Activated T-helper 1 cell treated with anti-CD3 and anti-CD28 coated beads, Interleukin-12 subunit alpha, Interleukin-12 subunit beta, Interleukin-2, Interleukin-4 antibody, amounts not matched to agents 30 ng/mL and 10 ng/mL and 1 ng/mL, durations not matched to agents 14 hours and 24 hours and 36 hours (primary cell): Measurements from ENCODE around the gene TXNRD2. TPM values are rescaled to one million over a fixed set of nuclear protein-coding genes. Genes with fewer than 3 reads are reported as not detected.

Source experiments
- DNase-seq: peaks from one replicate; pipeline ENCODE4 v3.0.0; 2021; ENCODE audit warnings: low spot score
- H3K27ac Mint-ChIP-seq: one replicate; pipeline ENCODE4 v1.8.0; 2021; ENCODE audit warnings: mild to moderate bottlenecking, mixed read lengths
- H3K27me3 Mint-ChIP-seq: one replicate; pipeline ENCODE4 v1.8.0; 2022; ENCODE audit warnings: mild to moderate bottlenecking, moderate library complexity, mixed read lengths; ENCODE audit not compliant: insufficient read depth
- H3K36me3 Mint-ChIP-seq: one replicate; pipeline ENCODE4 v1.8.0; 2021; ENCODE audit warnings: low read depth, mixed read lengths
- H3K4me1 Mint-ChIP-seq: one replicate; pipeline ENCODE4 v1.8.0; 2021; ENCODE audit warnings: low read depth, mixed read lengths
- H3K4me3 Mint-ChIP-seq: one replicate; pipeline ENCODE4 v1.8.0; 2021; ENCODE audit warnings: mild to moderate bottlenecking, moderate library complexity, mixed read lengths
- H3K9me3 Mint-ChIP-seq: one replicate; pipeline ENCODE4 v1.8.0; 2021; ENCODE audit warnings: mixed read lengths
- intact Hi-C: fragments of 100-400 bp; cut with micrococcal nuclease; formaldehyde crosslinking; loops from one replicate; pipeline ENCODE4 v1.15.1; 2024
- total RNA-seq: library from RNA; stranded (reverse); gene quantifications from 2 replicates; pipeline ENCODE4 v1.2.3, GENCODE V29; 2022

TXNRD2 gene
- total RNA-seq, 1 donor from 2014 or later: 20.0 TPM

DNA sequence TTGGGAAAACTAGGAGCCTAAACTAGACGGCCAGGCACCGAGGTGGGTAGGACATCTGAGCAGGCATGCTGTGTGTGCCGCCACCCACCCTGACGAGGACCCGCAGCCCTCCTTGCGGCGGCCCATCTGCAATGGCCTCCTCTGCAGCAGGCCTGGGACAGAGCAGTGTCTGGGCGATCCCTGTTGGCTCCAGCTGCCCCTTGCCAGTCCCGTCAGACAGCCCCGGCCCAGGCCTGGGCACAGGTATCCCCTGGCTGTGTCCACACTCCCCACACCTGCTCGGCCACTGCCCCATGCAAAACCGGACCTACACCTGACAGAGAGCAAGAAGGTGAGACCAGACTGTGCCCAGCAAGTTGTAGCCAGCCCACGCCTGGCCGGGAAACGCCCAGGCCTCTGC is 48.3 kb downstream of the TXNRD2 start:
- Mint-ChIP-seq H3K27me3 (no peaks in the 10 kb centered on the region), H3K36me3 (peaks cover 2% of the 10 kb centered on the region), H3K27ac (no peak overlapping the region), H3K9me3 (no peaks in the 10 kb centered on the region), H3K4me3 (no peak overlapping the region), H3K4me1 (peaks cover 34% of the 10 kb centered on the region)
- no peak for DNase-seq
- intact Hi-C loops: loop anchor here (5.0 kb wide), 5 partner anchors 49 to 751 kb away; partner anchors contain the start of genes CDC45, COMT, ESS2 and TXNRD2

- no peak for DNase-seq
- Mint-ChIP-seq H3K9me3 (no peaks in the 10 kb centered on the region), H3K4me1 (peaks cover 34% of the 10 kb centered on the region), H3K27me3 (no peaks in the 10 kb centered on the region), H3K27ac (peak overlapping the region; percentile 1), H3K36me3 (peaks cover 2% of the 10 kb centered on the region), H3K4me3 (no peak overlapping the region)
- intact Hi-C loops: loop anchor here (1.0 to 5.0 kb wide), 6 partner anchors 39 to 751 kb away; partner anchors contain the start of genes CDC45, COMT, ESS2 and GNB1L
These were observed 48.7 kb downstream of the TXNRD2 start for GRCh38 chr22:19892925-19893324.

GRCh38 chr22:19892257-19892879 is 49.2 kb downstream of the TXNRD2 start:
- intact Hi-C loops: loop anchor here (1.0 to 5.0 kb wide), 6 partner anchors 38 to 750 kb away; partner anchors contain the start of genes CDC45, COMT, ESS2 and GNB1L
- Mint-ChIP-seq H3K27me3 (no peaks in the 10 kb centered on the region), H3K4me3 (peak overlapping the region; percentile 77), H3K4me1 (peaks cover 38% of the 10 kb centered on the region), H3K27ac (peak overlapping the region; percentile 95), H3K9me3 (no peaks in the 10 kb centered on the region), H3K36me3 (peaks cover 2% of the 10 kb centered on the region)
- peak; percentile 28 for DNase-seq

- intact Hi-C loops: loop anchor here (1.0 to 5.0 kb wide), 7 partner anchors 19 to 749 kb away; partner anchors contain the start of genes CDC45, COMT, ESS2 and GNB1L
- peak overlapping the region; percentile 95 for H3K27ac Mint-ChIP-seq
- peak overlapping the region; percentile 77 for H3K4me3 Mint-ChIP-seq
- H3K36me3 Mint-ChIP-seq: peaks cover 2% of the 10 kb centered on the region
- no peaks in the 10 kb centered on the region for H3K27me3 Mint-ChIP-seq
- peak; percentile 58 for DNase-seq
- peaks cover 45% of the 10 kb centered on the region for H3K4me1 Mint-ChIP-seq
- no peaks in the 10 kb centered on the region for H3K9me3 Mint-ChIP-seq
These were observed 50.0 kb downstream of the TXNRD2 start for GRCh38 chr22:19891317-19892256.

- peaks cover 2% of the 10 kb centered on the region for H3K27me3 Mint-ChIP-seq
- no peak for DNase-seq
- H3K4me1 Mint-ChIP-seq: peaks cover 45% of the 10 kb centered on the region
- H3K4me3 Mint-ChIP-seq: peak overlapping the region; percentile 77
- H3K27ac Mint-ChIP-seq: peak overlapping the region; percentile 95
- no peaks in the 10 kb centered on the region for H3K9me3 Mint-ChIP-seq
- intact Hi-C loops: loop anchor here (1.0 to 5.0 kb wide), 6 partner anchors 20 to 748 kb away; partner anchors contain the start of genes CDC45, COMT, ESS2 and TXNRD2
- peaks cover 2% of the 10 kb centered on the region for H3K36me3 Mint-ChIP-seq
These were observed 50.9 kb downstream of the TXNRD2 start for GRCh38 chr22:19890502-19891316.

DNA sequence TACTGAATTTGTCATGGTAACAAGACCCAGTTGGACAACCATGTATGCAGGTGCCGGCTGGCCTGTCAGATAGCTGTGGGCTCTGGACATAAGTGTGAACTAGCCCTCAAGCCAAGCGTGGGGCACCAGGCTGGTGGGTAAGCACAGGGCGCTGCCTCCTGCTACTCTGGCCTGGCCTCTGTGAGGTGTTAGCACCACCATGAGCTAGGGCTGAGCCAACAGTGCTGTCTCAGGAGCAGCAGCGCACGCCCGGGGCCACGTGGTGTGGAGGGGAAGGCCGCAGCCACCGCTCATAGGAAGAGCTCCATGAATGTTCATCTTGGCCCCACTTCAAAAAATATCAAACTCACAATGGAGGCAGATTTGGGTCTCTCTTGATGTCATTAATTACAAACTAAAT is 51.7 kb downstream of the TXNRD2 start:
- peaks cover 45% of the 10 kb centered on the region for H3K4me1 Mint-ChIP-seq
- no peak for DNase-seq
- no peaks in the 10 kb centered on the region for H3K9me3 Mint-ChIP-seq
- peaks cover 2% of the 10 kb centered on the region for H3K36me3 Mint-ChIP-seq
- intact Hi-C loops: loop anchor here (5.0 kb wide), 5 partner anchors 52 to 748 kb away; partner anchors contain the start of genes CDC45, COMT, ESS2 and TXNRD2
- peaks cover 2% of the 10 kb centered on the region for H3K27me3 Mint-ChIP-seq
- H3K4me3 Mint-ChIP-seq: no peak overlapping the region
- H3K27ac Mint-ChIP-seq: peak overlapping the region; percentile 43

- H3K4me1 Mint-ChIP-seq: peaks cover 45% of the 10 kb centered on the region
- no peak overlapping the region for H3K4me3 Mint-ChIP-seq
- H3K9me3 Mint-ChIP-seq: no peaks in the 10 kb centered on the region
- intact Hi-C loops: no loop called here
- peaks cover 2% of the 10 kb centered on the region for H3K36me3 Mint-ChIP-seq
- no peak for DNase-seq
- H3K27me3 Mint-ChIP-seq: peaks cover 2% of the 10 kb centered on the region
- H3K27ac Mint-ChIP-seq: no peak overlapping the region
These were observed 53.4 kb downstream of the TXNRD2 start for GRCh38 chr22:19888131-19888746.

GRCh38 chr22:19887256-19887985 is 54.2 kb downstream of the TXNRD2 start:
- Mint-ChIP-seq H3K9me3 (no peaks in the 10 kb centered on the region), H3K27me3 (peaks cover 2% of the 10 kb centered on the region), H3K4me3 (no peak overlapping the region), H3K27ac (no peak overlapping the region), H3K36me3 (peaks cover 2% of the 10 kb centered on the region), H3K4me1 (peaks cover 39% of the 10 kb centered on the region)
- intact Hi-C loops: no loop called here
- DNase-seq: no peak

- H3K27ac Mint-ChIP-seq: peak overlapping the region; percentile 10
- DNase-seq: no peak
- peaks cover 2% of the 10 kb centered on the region for H3K27me3 Mint-ChIP-seq
- H3K36me3 Mint-ChIP-seq: peaks cover 2% of the 10 kb centered on the region
- no peak overlapping the region for H3K4me3 Mint-ChIP-seq
- intact Hi-C loops: no loop called here
- peaks cover 32% of the 10 kb centered on the region for H3K4me1 Mint-ChIP-seq
- H3K9me3 Mint-ChIP-seq: no peaks in the 10 kb centered on the region
These were observed 54.9 kb downstream of the TXNRD2 start for GRCh38 chr22:19886605-19887255.

- Mint-ChIP-seq H3K36me3 (no peaks in the 10 kb centered on the region), H3K4me3 (no peak overlapping the region), H3K27me3 (peaks cover 2% of the 10 kb centered on the region), H3K4me1 (peaks cover 25% of the 10 kb centered on the region), H3K9me3 (no peaks in the 10 kb centered on the region), H3K27ac (no peak overlapping the region)
- DNase-seq: no peak
- intact Hi-C loops: no loop called here
These were observed 55.6 kb downstream of the TXNRD2 start for GRCh38 chr22:19885841-19886592.
